Nephron progenitor cell (in vitro differentiated cells): ENCODE measurements around the gene DIS3L2.
A peak's percentile ranks its signal among the peaks of the same experiment; 100 is the strongest.

Experiments used
- DNase-seq: peaks from one replicate; pipeline ENCODE4 v3.0.0; 2021
- H3K27ac Mint-ChIP-seq: 2 replicates; pipeline ENCODE4 v1.8.0; 2021; ENCODE audit warnings: mild to moderate bottlenecking, moderate library complexity, mixed read lengths
- H3K27me3 Mint-ChIP-seq: 2 replicates; pipeline ENCODE4 v1.8.0; 2021; ENCODE audit warnings: mild to moderate bottlenecking, low read depth, mixed read lengths; ENCODE audit not compliant: poor library complexity
- H3K36me3 Mint-ChIP-seq: 2 replicates; pipeline ENCODE4 v1.8.0; 2021; ENCODE audit warnings: low read depth, mixed read lengths
- H3K4me1 Mint-ChIP-seq: 2 replicates; pipeline ENCODE4 v1.8.0; 2021; ENCODE audit warnings: mixed read lengths
- H3K4me3 Mint-ChIP-seq: 2 replicates; pipeline ENCODE4 v1.8.0; 2021; ENCODE audit warnings: mild to moderate bottlenecking, moderate library complexity, mixed read lengths
- H3K9me3 Mint-ChIP-seq: 2 replicates; pipeline ENCODE4 v1.8.0; 2021; ENCODE audit warnings: mild to moderate bottlenecking, moderate library complexity, mixed read lengths
- CTCF ChIP-seq: fragments of 200-600 bp; sonication (generic); IDR thresholded peaks from 2 replicates; pipeline ENCODE4 v1.5.0; 2021; ENCODE audit warnings: antibody characterized with exemption

Gene DIS3L2

GRCh38 chr2:231928481-231928880 lies 33.0 kb upstream of the DIS3L2 start:
- peak; percentile 45 for DNase-seq
- peaks cover 84% of the 10 kb centered on the region for H3K27me3 Mint-ChIP-seq
- H3K27ac Mint-ChIP-seq, result no peak overlapping the region
- H3K9me3 Mint-ChIP-seq, result no peaks in the 10 kb centered on the region
- peak; percentile 20 for TF ChIP-seq CTCF
- peak overlapping the region; percentile 50 for H3K4me3 Mint-ChIP-seq
- H3K36me3 Mint-ChIP-seq, result no peaks in the 10 kb centered on the region
- peaks cover 26% of the 10 kb centered on the region for H3K4me1 Mint-ChIP-seq

- peaks cover 77% of the 10 kb centered on the region for H3K27me3 Mint-ChIP-seq
- no peak overlapping the region for H3K27ac Mint-ChIP-seq
- DNase-seq, result no peak
- no peak for TF ChIP-seq CTCF
- H3K36me3 Mint-ChIP-seq, result no peaks in the 10 kb centered on the region
- H3K4me1 Mint-ChIP-seq, result peaks cover 21% of the 10 kb centered on the region
- no peak overlapping the region for H3K4me3 Mint-ChIP-seq
- H3K9me3 Mint-ChIP-seq, result no peaks in the 10 kb centered on the region
These were observed 32.4 kb upstream of the DIS3L2 start for GRCh38 chr2:231928901-231929725.

GRCh38 chr2:231929961-231930592 lies 31.4 kb upstream of the DIS3L2 start:
- Mint-ChIP-seq H3K4me3 (no peak overlapping the region), H3K36me3 (no peaks in the 10 kb centered on the region), H3K9me3 (no peaks in the 10 kb centered on the region), H3K27ac (peak overlapping the region; percentile 86), H3K27me3 (peaks cover 68% of the 10 kb centered on the region), H3K4me1 (peaks cover 20% of the 10 kb centered on the region)
- peak; percentile 46 for DNase-seq
- peak; percentile 27 for TF ChIP-seq CTCF

GRCh38 chr2:231930593-231931281 lies 30.8 kb upstream of the DIS3L2 start:
- no peaks in the 10 kb centered on the region for H3K9me3 Mint-ChIP-seq
- no peak for TF ChIP-seq CTCF
- H3K27me3 Mint-ChIP-seq, result peaks cover 63% of the 10 kb centered on the region
- H3K27ac Mint-ChIP-seq, result no peak overlapping the region
- no peaks in the 10 kb centered on the region for H3K36me3 Mint-ChIP-seq
- H3K4me1 Mint-ChIP-seq, result peaks cover 25% of the 10 kb centered on the region
- H3K4me3 Mint-ChIP-seq, result no peak overlapping the region
- DNase-seq, result no peak

- H3K27me3 Mint-ChIP-seq, result peaks cover 58% of the 10 kb centered on the region
These were observed 30.0 kb upstream of the DIS3L2 start for GRCh38 chr2:231931481-231931915.

More at GRCh38 chr2:231931481-231931915, 30.0 kb upstream of the DIS3L2 start:
- Mint-ChIP-seq H3K36me3 (no peaks in the 10 kb centered on the region), H3K4me1 (peaks cover 27% of the 10 kb centered on the region), H3K4me3 (no peak overlapping the region), H3K9me3 (no peaks in the 10 kb centered on the region), H3K27ac (no peak overlapping the region)
- TF ChIP-seq CTCF, result no peak
- no peak for DNase-seq
